WTC11 (cell line): ENCODE measurements around the gene OGDH.

Source experiments
- GABPB1 ChIP-seq: sonication (generic); formaldehyde crosslinking; IDR thresholded peaks from 2 replicates; pipeline ENCODE4 v1.8.1; 2023; ENCODE audit warnings: mild to moderate bottlenecking, missing genetic modification reagents
- ZNF396 ChIP-seq: fragments of 250-450 bp; sonication (Bioruptor Pico); IDR thresholded peaks from 2 replicates; pipeline ENCODE4 v1.8.0; 2021; ENCODE audit warnings: mild to moderate bottlenecking, moderate library complexity, borderline replicate concordance
- TF ChIP-seq, protein P1 (sequence below): fragments of 200-600 bp; IDR thresholded peaks from 2 replicates; pipeline ENCODE4 v1.8.0; 2022; ENCODE audit warnings: antibody characterized with exemption

GRCh38 chr7:44645696-44646095 lies 39.3 kb downstream of the OGDH start:
- TF ChIP-seq, protein P1, sequence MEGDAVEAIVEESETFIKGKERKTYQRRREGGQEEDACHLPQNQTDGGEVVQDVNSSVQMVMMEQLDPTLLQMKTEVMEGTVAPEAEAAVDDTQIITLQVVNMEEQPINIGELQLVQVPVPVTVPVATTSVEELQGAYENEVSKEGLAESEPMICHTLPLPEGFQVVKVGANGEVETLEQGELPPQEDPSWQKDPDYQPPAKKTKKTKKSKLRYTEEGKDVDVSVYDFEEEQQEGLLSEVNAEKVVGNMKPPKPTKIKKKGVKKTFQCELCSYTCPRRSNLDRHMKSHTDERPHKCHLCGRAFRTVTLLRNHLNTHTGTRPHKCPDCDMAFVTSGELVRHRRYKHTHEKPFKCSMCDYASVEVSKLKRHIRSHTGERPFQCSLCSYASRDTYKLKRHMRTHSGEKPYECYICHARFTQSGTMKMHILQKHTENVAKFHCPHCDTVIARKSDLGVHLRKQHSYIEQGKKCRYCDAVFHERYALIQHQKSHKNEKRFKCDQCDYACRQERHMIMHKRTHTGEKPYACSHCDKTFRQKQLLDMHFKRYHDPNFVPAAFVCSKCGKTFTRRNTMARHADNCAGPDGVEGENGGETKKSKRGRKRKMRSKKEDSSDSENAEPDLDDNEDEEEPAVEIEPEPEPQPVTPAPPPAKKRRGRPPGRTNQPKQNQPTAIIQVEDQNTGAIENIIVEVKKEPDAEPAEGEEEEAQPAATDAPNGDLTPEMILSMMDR, result no peak
- no peak for TF ChIP-seq GABPB1 (CRISPR knock-in tag)
- no peak for TF ChIP-seq ZNF396 (CRISPR knock-in tag)
